GM18951 (cell line): ENCODE data around the gene LOC128125822.

Experiments
- POLR2A ChIP-seq: IDR thresholded peaks from 4 replicates; pipeline ENCODE4 v1.6.1; 2011; ENCODE audit warnings: mild to moderate bottlenecking; ENCODE audit not compliant: insufficient read length, insufficient read depth; ENCODE audit errors: extremely low read depth
- in situ Hi-C: fragments of 300-500 bp; cut with MboI; formaldehyde crosslinking; loops from one replicate; pipeline ENCODE4 v1.12.0; 2022; ENCODE audit warnings: low sequenced_read_pairs, mixed read lengths, inconsistent platforms; ENCODE audit not compliant: unreplicated experiment

Gene LOC128125822

DNA sequence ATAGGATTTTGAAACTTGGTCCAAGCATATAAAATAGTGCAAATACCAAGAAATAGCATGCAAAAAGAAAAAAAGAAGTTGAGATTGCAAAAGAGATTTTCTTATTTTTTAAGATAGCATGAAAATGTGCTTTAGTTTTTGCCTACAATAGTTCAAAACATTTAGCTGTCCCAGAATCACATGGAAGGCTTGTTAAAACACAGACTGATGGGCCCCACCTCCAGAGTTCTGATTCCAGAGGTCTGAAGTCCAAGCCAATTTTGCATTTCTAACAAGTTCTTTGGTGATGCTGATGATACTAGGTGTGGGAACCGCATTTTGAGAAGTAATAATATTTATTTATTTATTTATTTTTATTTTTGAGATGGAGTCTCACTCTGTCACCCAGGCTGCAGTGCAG is 33.7 kb upstream of the LOC128125822 start:
- no peak for TF ChIP-seq POLR2A
- in situ Hi-C loops = no loop called here

- TF ChIP-seq POLR2A = no peak
- in situ Hi-C loops = no loop called here
Measured at GRCh38 chr6:63543001-63543400, 29.3 kb upstream of the LOC128125822 start.

DNA sequence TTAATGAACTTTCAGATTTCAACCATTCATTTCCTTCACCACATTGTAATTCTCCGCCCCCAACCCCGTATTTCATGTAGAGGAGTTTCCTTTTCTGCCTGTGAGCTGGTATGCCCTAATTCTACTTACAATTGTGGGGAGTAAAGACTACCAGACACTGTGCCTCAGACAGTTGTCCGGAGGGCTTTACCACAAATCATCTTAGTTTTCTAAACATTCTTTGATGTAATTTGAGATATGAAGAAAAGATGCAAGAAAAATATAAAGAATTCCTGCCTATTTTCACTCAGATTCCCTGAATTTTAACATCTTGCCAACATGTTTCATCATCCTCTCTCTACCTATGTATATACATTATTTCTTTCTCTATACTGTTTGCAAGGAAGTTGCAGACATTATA is 28.3 kb upstream of the LOC128125822 start:
- TF ChIP-seq POLR2A = no peak
- in situ Hi-C loops = no loop called here

DNA sequence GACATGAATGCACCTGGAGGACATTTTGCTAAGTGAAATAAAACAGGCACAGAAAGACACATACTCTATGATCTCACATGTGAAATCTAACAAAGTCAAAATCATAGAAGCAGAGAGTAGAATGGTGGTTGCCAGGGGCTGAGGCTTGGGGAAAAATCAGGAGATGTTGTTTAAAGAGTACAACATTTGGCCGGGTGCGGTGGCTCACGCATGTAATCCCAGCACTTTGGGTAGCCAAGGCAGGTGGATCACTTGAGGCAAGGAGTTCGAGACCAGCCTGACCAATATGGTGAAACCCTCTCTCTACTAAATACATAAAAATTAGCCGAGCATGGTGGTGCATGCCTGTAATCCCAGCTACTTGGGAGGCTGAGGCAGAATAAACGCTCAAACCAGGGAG is 26.0 kb upstream of the LOC128125822 start:
- no peak for TF ChIP-seq POLR2A
- in situ Hi-C loops = no loop called here

DNA sequence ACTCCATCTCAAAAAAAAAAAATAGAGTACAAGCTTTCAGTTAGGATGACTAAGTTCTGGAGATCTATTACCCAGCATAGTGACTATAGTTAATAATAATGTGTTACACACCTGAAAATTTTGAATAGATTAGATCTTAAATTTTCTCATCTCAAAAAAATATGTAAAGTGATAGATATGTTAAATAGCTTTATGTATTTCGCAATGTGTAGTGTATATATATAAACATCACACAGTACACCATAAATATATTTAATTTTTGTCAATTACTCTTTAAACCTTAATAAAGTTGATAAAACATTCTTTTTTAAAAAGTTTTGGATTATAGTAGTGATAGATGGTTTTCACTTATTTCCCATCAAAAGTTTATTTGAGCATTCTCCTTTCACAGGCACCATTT is 25.6 kb upstream of the LOC128125822 start:
- in situ Hi-C loops = no loop called here

GRCh38 chr6:63549076-63549475 is 23.2 kb upstream of the LOC128125822 start:
- TF ChIP-seq POLR2A = no peak
- in situ Hi-C loops = no loop called here

More for the DNA sequence above, 25.6 kb upstream of the LOC128125822 start:
- TF ChIP-seq POLR2A = no peak

GRCh38 chr6:63553208-63553607 is 19.1 kb upstream of the LOC128125822 start:
- in situ Hi-C loops = no loop called here

GRCh38 chr6:63553900-63554299 is 18.4 kb upstream of the LOC128125822 start:
- in situ Hi-C loops = no loop called here
- no peak for TF ChIP-seq POLR2A

More at GRCh38 chr6:63553208-63553607, 19.1 kb upstream of the LOC128125822 start:
- TF ChIP-seq POLR2A = no peak

DNA sequence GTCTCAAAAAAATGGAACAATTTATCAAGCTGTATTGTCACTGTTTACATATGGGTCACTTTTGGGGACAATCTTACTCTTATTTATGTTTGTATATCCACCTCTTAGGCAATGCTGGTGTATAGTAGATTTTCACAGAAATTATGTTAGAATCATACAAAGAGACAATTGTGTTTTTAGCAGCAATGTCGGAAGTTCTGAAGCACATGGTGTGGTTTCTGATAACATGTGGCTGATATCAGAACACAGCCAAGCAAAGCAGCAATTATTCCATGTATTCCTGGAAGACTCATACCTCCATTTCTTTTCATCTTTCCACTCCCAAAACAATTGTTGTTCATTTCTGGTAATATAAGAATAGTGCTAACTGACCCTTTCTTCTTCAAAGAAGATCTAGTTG is 17.5 kb upstream of the LOC128125822 start:
- in situ Hi-C loops = no loop called here

DNA sequence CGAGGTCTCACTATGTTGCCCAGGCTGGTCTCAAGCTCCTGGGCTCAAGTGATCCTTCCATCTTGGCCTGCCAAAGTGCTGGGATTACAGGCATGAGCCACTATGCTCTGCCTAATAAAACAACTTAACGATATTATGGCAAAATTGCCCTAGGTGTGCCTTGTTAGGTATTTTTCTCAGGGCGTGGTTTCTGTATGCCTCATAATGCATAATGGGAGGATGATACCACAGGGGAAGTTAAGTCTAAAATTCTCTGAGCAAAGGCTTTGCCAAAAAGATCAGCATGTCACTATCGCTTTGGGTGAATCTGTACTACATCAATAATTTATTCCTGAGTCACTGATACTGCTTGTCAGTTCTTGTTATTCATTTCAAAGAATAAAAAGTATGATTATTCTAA is 15.9 kb upstream of the LOC128125822 start:
- TF ChIP-seq POLR2A = no peak
- in situ Hi-C loops = no loop called here

More for the DNA sequence above, 17.5 kb upstream of the LOC128125822 start:
- TF ChIP-seq POLR2A = no peak

GRCh38 chr6:63558278-63558677 is 14.0 kb upstream of the LOC128125822 start:
- in situ Hi-C loops = no loop called here
- TF ChIP-seq POLR2A = no peak

DNA sequence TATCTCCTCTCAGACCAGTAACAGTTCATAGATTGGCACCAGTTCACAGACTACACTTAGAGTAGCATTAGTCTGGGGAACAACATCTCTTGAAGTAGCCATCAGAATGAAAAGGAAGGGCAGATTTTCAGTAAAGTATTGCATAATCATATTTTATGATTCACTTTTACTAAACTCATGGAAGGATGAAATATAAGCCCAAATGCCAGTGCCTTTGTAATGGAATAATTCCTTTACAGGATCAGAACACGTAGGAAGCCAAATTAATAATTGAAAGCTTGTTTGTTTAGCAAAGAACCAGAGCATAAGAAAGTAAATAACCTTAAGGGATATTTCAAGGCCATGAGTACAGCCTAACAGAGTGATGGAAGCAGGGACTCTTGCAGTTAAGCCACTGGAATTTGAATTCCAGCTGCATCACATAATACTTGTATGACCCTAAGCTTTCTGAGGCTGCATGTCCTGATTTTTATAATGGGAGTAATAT is 11.4 kb upstream of the LOC128125822 start:
- in situ Hi-C loops = no loop called here
- no peak for TF ChIP-seq POLR2A

DNA sequence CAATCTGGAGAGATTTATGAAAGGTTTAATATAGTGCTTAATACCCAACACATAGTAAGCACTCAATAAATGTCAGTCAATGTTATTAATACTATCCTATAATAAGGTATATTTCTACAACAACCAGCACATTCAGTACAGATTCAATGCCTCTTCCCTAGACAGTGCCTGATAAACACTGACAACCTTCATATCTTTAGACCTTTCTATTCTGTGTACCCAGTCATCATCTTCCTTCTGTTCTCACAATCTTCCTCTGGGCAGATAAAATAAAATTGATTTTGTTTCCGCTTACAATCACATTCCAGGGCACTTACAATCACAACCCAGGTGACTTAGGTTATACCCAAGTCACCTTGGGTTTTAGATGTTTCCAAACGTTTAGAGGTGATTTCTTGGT is 11.0 kb upstream of the LOC128125822 start:
- TF ChIP-seq POLR2A = no peak
- in situ Hi-C loops = no loop called here

DNA sequence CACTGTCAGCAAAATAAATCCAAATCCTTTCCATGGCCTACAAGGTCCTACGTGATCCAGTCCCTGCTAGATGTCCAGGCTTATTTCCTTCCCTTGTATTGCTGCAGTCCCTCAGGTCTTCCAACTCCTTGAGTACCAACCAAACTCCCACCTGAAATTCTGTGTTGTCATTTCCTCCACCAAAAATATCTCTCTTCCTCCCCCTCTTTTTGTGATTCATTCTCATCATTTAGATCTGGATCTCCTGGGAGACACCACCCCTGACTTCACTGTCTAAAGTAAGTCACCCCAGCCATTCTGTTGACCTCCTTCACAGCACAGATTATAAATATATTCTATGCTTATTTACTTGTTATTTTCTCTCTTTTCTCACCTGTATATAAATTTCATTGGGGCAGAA is 9.0 kb upstream of the LOC128125822 start:
- TF ChIP-seq POLR2A = no peak
- in situ Hi-C loops = no loop called here
